ENCODE results near the gene P2RY11. TPM values are rescaled to one million over a fixed set of nuclear protein-coding genes. Genes with fewer than 3 reads are reported as not detected.

Gene P2RY11
- total RNA-seq, 1 donor from 2014 or later, result 31.2 TPM

DNA sequence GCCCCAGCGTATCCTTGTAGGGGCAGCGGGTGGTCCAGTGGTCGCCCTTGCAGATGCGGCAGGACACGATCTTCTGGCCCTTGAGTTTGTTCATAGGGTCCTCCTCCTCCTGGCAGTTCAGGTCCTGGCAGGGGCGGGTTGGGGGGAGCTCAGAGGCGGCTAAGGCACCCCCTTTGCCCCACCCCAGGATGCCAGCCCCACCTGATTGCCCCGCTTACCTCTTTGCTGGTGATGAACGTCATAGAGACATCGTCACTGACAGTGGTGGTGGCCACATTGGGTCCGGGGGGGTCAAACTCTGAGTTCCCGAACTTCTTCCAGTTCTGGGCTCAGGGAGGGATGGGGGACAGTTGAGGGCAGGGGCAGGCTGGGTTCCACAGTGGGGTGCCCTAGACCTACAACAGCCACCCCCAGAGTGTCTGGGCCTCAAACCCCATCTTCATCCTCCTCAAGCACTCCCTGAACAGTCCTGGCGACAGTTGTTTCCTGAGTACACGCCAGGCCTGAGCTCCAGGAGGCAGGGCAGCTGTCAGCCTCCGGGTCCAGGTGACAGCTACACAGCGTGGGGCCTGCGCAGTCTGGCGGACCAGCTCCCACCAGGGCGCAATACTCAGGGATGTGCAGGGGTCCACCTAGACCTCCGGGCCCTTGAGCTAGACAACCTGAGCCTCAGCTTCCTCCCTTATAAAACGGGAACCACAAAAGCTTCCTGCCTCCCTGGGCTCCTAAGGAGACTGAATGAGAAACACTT is 5.5 kb downstream of the P2RY11 start:
- H3K9me3 Mint-ChIP-seq, result no peaks in the 10 kb centered on the region
- no peak for TF ChIP-seq CTCF (IDR thresholded peaks at IDR 0.05; ENCODE audit: unreplicated experiment)
- DNase-seq (ENCODE audit: low spot score in 2 of 2, unreplicated experiment in 2 of 2), result no peak
- no peak overlapping the region for H3K27ac Mint-ChIP-seq
- H3K4me1 Mint-ChIP-seq, result peaks cover 9% of the 10 kb centered on the region
- peaks cover 9% of the 10 kb centered on the region for H3K36me3 Mint-ChIP-seq
- H3K27me3 Mint-ChIP-seq (ENCODE audit: low read depth), result no peaks in the 10 kb centered on the region
- H3K4me3 Mint-ChIP-seq, result peak overlapping the region; percentile 34

- peaks cover 9% of the 10 kb centered on the region for H3K36me3 Mint-ChIP-seq
- H3K4me3 Mint-ChIP-seq, result peak overlapping the region; percentile 94
- peak overlapping the region; percentile 92 for H3K27ac Mint-ChIP-seq
- no peak for DNase-seq (ENCODE audit: low spot score in 2 of 2, unreplicated experiment in 2 of 2)
- TF ChIP-seq CTCF (IDR thresholded peaks at IDR 0.05; ENCODE audit: unreplicated experiment), result no peak
- H3K4me1 Mint-ChIP-seq, result peaks cover 9% of the 10 kb centered on the region
- H3K9me3 Mint-ChIP-seq, result no peaks in the 10 kb centered on the region
- H3K27me3 Mint-ChIP-seq (ENCODE audit: low read depth), result no peaks in the 10 kb centered on the region
Measured at GRCh38 chr19:10118960-10119359, 7.5 kb downstream of the P2RY11 start.

DNA sequence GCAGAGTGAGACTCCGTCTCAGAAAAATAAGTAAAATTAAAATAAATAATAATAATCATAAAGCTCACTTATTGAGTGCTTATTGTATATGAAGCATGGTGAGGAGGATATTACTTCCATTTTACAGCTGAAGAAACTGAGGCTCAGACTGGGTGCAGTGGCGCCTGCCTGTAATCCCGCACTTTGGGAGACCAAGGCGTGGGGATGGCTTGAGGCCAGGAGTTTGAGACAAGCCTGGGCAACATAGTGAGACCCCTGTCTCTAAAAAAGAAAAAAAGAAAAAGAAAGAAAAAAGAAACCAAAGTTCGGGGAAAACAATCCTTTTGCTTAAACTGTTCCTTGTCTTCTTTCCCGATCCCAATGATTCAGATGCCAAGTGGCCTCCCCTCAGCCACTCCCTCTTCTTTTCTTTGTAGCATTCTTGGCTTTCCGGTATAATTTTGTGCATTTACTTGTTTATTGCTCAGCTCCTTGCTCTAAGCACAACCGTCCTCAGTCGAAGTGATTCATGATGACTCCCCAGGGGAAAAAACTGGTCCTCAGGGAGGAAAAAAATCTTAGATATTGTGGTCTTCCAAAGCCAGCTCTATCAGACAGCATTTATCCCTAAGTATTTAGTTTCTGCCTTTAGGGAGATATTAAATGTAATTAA is 9.2 kb downstream of the P2RY11 start:
- no peaks in the 10 kb centered on the region for H3K27me3 Mint-ChIP-seq (ENCODE audit: low read depth)
- H3K36me3 Mint-ChIP-seq, result peaks cover 12% of the 10 kb centered on the region
- peaks cover 4% of the 10 kb centered on the region for H3K9me3 Mint-ChIP-seq
- H3K27ac Mint-ChIP-seq, result no peak overlapping the region
- H3K4me1 Mint-ChIP-seq, result peaks cover 9% of the 10 kb centered on the region
- no peak for DNase-seq (ENCODE audit: low spot score in 2 of 2, unreplicated experiment in 2 of 2)
- H3K4me3 Mint-ChIP-seq, result peak overlapping the region; percentile 2
- no peak for TF ChIP-seq CTCF (IDR thresholded peaks at IDR 0.05; ENCODE audit: unreplicated experiment)

- Mint-ChIP-seq H3K36me3 (peaks cover 9% of the 10 kb centered on the region), H3K27me3 (ENCODE audit: low read depth) (no peaks in the 10 kb centered on the region), H3K9me3 (peaks cover 4% of the 10 kb centered on the region), H3K27ac (peak overlapping the region; percentile 16), H3K4me1 (peaks cover 9% of the 10 kb centered on the region), H3K4me3 (no peak overlapping the region)
- no peak for DNase-seq (ENCODE audit: low spot score in 2 of 2, unreplicated experiment in 2 of 2)
- TF ChIP-seq CTCF (IDR thresholded peaks at IDR 0.05; ENCODE audit: unreplicated experiment), result no peak
Measured at GRCh38 chr19:10122045-10122444, 10.6 kb downstream of the P2RY11 start.

GRCh38 chr19:10124429-10124828 is 12.9 kb downstream of the P2RY11 start:
- H3K9me3 Mint-ChIP-seq, result peaks cover 4% of the 10 kb centered on the region
- no peak overlapping the region for H3K4me3 Mint-ChIP-seq
- H3K4me1 Mint-ChIP-seq, result peaks cover 4% of the 10 kb centered on the region
- TF ChIP-seq CTCF (IDR thresholded peaks at IDR 0.05; ENCODE audit: unreplicated experiment), result no peak
- DNase-seq (ENCODE audit: low spot score in 2 of 2, unreplicated experiment in 2 of 2), result no peak
- H3K27ac Mint-ChIP-seq, result no peak overlapping the region
- peaks cover 5% of the 10 kb centered on the region for H3K36me3 Mint-ChIP-seq
- H3K27me3 Mint-ChIP-seq (ENCODE audit: low read depth), result no peaks in the 10 kb centered on the region
